Aorta (tissue), 5 donors: Measurements from ENCODE around the gene PNPT1. TPM values are rescaled to one million over a fixed set of nuclear protein-coding genes. Genes with fewer than 3 reads are reported as not detected.
"Not testable (repeated sequence)": the region's sequence is repeated elsewhere in the genome, so short reads cannot be mapped to it uniquely, and the experiment has no call there.

Experiments used
- ATAC-seq: fragments of 200-7000 bp; cut with Tn5 transposase; one replicate; pipeline ENCODE4 v1.9.1; 2022; ENCODE audit warnings: moderate library complexity; ENCODE audit not compliant: low FRiP score
- DNase-seq, 2 donors: peaks; one replicate each; pipeline ENCODE4 v3.0.0-alpha.2; 2020
- H3K27ac ChIP-seq, 2 donors: one replicate each; pipeline ENCODE4 v1.5.1; 2013; ENCODE audit warnings: low read length in 2 of 2, mild to moderate bottlenecking in 2 of 2, moderate library complexity in 2 of 2, control low read depth in 1 of 2, inconsistent platforms in 1 of 2, low read depth in 1 of 2
- H3K27me3 ChIP-seq, 2 donors: one replicate each; pipeline ENCODE4 v1.6.1; 2013; ENCODE audit warnings: control low read depth in 1 of 2, low read length in 1 of 2, mild to moderate bottlenecking in 1 of 2, moderate library complexity in 1 of 2; ENCODE audit not compliant: insufficient read depth in 2 of 2, control insufficient read depth in 1 of 2
- H3K36me3 ChIP-seq, 2 donors: one replicate each; pipeline ENCODE4 v1.6.1; 2013; ENCODE audit warnings: control low read depth in 1 of 2, low read length in 1 of 2, mild to moderate bottlenecking in 1 of 2; ENCODE audit not compliant: insufficient read depth in 2 of 2, control insufficient read depth in 1 of 2
- H3K4me1 ChIP-seq, 2 donors: one replicate each; pipeline ENCODE4 v1.6.1; 2013; ENCODE audit warnings: low read length in 2 of 2, control low read depth in 1 of 2, mild to moderate bottlenecking in 1 of 2, moderate library complexity in 1 of 2; ENCODE audit not compliant: insufficient read depth in 2 of 2, control insufficient read depth in 1 of 2
- H3K4me3 ChIP-seq, 2 donors: one replicate each; pipeline ENCODE4 v1.5.1; 2013; ENCODE audit warnings: low read length in 2 of 2, control low read depth in 1 of 2, mild to moderate bottlenecking in 1 of 2
- H3K9me3 ChIP-seq: one replicate; pipeline ENCODE4 v1.6.1; 2013; ENCODE audit warnings: mild to moderate bottlenecking, low read length; ENCODE audit not compliant: control insufficient read depth
- WGBS, 2 donors: extraction: QIAGEN DNeasy Blood & Tissue Kit; methylation state at CpG; one replicate each; pipeline ENCODE4 v1.1.7; 2013; 5-methylcytosine and 5-hydroxymethylcytosine counted together
- intact Hi-C, 2 donors: fragments of 100-400 bp; cut with DNase I; formaldehyde crosslinking; loops; one replicate each; pipeline versions ENCODE4 v1.14.2 to v1.15.0; 2022
- polyA plus RNA-seq, 2 donors: library from polyadenylated mRNA; stranded (reverse); fragments of 200-250 nt; gene quantifications; one replicate each; pipeline ENCODE4 v1.2.3, GENCODE V29; 2013
- total RNA-seq, 2 donors: library from RNA; stranded (reverse); fragmentation: NEBNext Ultra II Directional; extraction: Animal tissue kit (Norgen Biotek cat#: 25700); gene quantifications; one replicate each; pipeline ENCODE4 v1.2.1, GENCODE V29; 2021
- donor health status: healthy with polysubstance abuse.
- donor health status: Bipolar disorder and iron deficiency.
- donor health status: DM: no; HTN: no; CAD: no.
- donor health status: DM: no; HTN: no; CAD: no.
- donor health status: DM: yes; HTN: yes; CAD: no.

PNPT1 gene
- total and polyA plus RNA-seq, 4 donors = 5.4 to 20.7 (median 12.2) TPM

GRCh38 chr2:55610954-55611743, 82.5 kb downstream of the PNPT1 start:
- no peaks in the 10 kb centered on the region for H3K27me3 ChIP-seq
- no peak overlapping the region for H3K27ac ChIP-seq
- H3K9me3 ChIP-seq = no peaks in the 10 kb centered on the region
- WGBS, 2 donors = 92 to 96% methylated on average over 3 of the region's 3 CpGs
- ATAC-seq (no peak), DNase-seq (no peak)
- H3K4me3 ChIP-seq = no peak overlapping the region
- intact Hi-C loops = no loop called here
- H3K4me1 ChIP-seq = peaks cover 0 to 2% of the 10 kb centered on the region in 2 donors
- no peaks in the 10 kb centered on the region for H3K36me3 ChIP-seq

- no peak for DNase-seq
- H3K4me3 ChIP-seq = no peak overlapping the region
- intact Hi-C loops = no loop called here
- ATAC-seq = no peak
- no peaks in the 10 kb centered on the region for H3K9me3 ChIP-seq
- no peaks in the 10 kb centered on the region for H3K36me3 ChIP-seq
- H3K27me3 ChIP-seq = no peaks in the 10 kb centered on the region
- WGBS, 2 donors = 71 to 76% methylated on average over 1 of the region's 1 CpG
- H3K27ac ChIP-seq = no peak overlapping the region
- peaks cover 0 to 2% of the 10 kb centered on the region in 2 donors for H3K4me1 ChIP-seq
Observed at GRCh38 chr2:55609938-55610578, 83.6 kb downstream of the PNPT1 start.

GRCh38 chr2:55609193-55609794, 84.3 kb downstream of the PNPT1 start:
- Histone ChIP-seq H3K27ac (no peak overlapping the region), H3K9me3 (no peaks in the 10 kb centered on the region), H3K27me3 (no peaks in the 10 kb centered on the region), H3K4me3 (no peak overlapping the region), H3K36me3 (no peaks in the 10 kb centered on the region), H3K4me1 (peaks cover 0 to 2% of the 10 kb centered on the region in 2 donors)
- intact Hi-C loops = no loop called here
- WGBS, 2 donors = 50 to 52% methylated on average over 8 of the region's 8 CpGs
- no peak for DNase-seq
- ATAC-seq = no peak

GRCh38 chr2:55607717-55608116, 85.9 kb downstream of the PNPT1 start:
- DNase-seq = no peak
- ATAC-seq = no peak
- Histone ChIP-seq H3K36me3 (no peaks in the 10 kb centered on the region), H3K27me3 (no peaks in the 10 kb centered on the region), H3K4me1 (peaks cover 0 to 2% of the 10 kb centered on the region in 2 donors), H3K27ac (no peak overlapping the region), H3K9me3 (no peaks in the 10 kb centered on the region), H3K4me3 (no peak overlapping the region)
- 95 to 98% methylated on average over 3 of the region's 3 CpGs for WGBS, 2 donors
- intact Hi-C loops = no loop called here

GRCh38 chr2:55604027-55604565, 89.5 kb downstream of the PNPT1 start:
- no peak overlapping the region for H3K27ac ChIP-seq

GRCh38 chr2:55601849-55602248, 91.8 kb downstream of the PNPT1 start:
- peaks cover 0 to 2% of the 10 kb centered on the region in 2 donors for H3K36me3 ChIP-seq

More at GRCh38 chr2:55604027-55604565, 89.5 kb downstream of the PNPT1 start:
- peaks cover 0 to 2% of the 10 kb centered on the region in 2 donors for H3K4me1 ChIP-seq
- DNase-seq (no peak), ATAC-seq (no peak)
- intact Hi-C loops = no loop called here
- no peaks in the 10 kb centered on the region for H3K9me3 ChIP-seq
- no peaks in the 10 kb centered on the region for H3K27me3 ChIP-seq
- no peak overlapping the region for H3K4me3 ChIP-seq
- H3K36me3 ChIP-seq = no peaks in the 10 kb centered on the region
- 69 to 73% methylated on average over 1 of the region's 1 CpG for WGBS, 2 donors

GRCh38 chr2:55598056-55598795, 95.4 kb downstream of the PNPT1 start:
- no peaks in the 10 kb centered on the region for H3K9me3 ChIP-seq
- peaks cover 0 to 3% of the 10 kb centered on the region in 2 donors for H3K36me3 ChIP-seq
- no peak for ATAC-seq
- no peak overlapping the region for H3K27ac ChIP-seq
- 91 to 94% methylated on average over 11 of the region's 11 CpGs for WGBS, 2 donors
- intact Hi-C loops = no loop called here
- H3K4me3 ChIP-seq = no peak overlapping the region
- H3K27me3 ChIP-seq = no peaks in the 10 kb centered on the region
- H3K4me1 ChIP-seq = peaks cover 0 to 4% of the 10 kb centered on the region in 2 donors
- DNase-seq = no peak

More at GRCh38 chr2:55601849-55602248, 91.8 kb downstream of the PNPT1 start:
- Histone ChIP-seq H3K4me1 (no peaks in the 10 kb centered on the region), H3K4me3 (no peak overlapping the region), H3K27me3 (no peaks in the 10 kb centered on the region), H3K9me3 (no peaks in the 10 kb centered on the region), H3K27ac (no peak overlapping the region)
- intact Hi-C loops = no loop called here
- ATAC-seq = no peak
- DNase-seq = no peak

GRCh38 chr2:55596795-55597194, 96.8 kb downstream of the PNPT1 start:
- DNase-seq, H3K9me3 ChIP-seq, H3K36me3 ChIP-seq, intact Hi-C loops, H3K4me3 ChIP-seq, H3K27me3 ChIP-seq, H3K27ac ChIP-seq, ATAC-seq, H3K4me1 ChIP-seq: not testable (repeated sequence)
- WGBS, 2 donors = 97% methylated on average over 6 of the region's 6 CpGs
